H1 (cell line): ENCODE results near the gene KCNC1. TPM values are rescaled to one million over a fixed set of nuclear protein-coding genes. Genes with fewer than 3 reads are reported as not detected.

Source experiments
- RAD21 ChIP-seq, 2 experiments: IDR thresholded peaks in 1 of 2; conservative IDR thresholded peaks in 1 of 2; 2 replicates each; pipeline ENCODE4 v1.6.1; 2011; ENCODE audit warnings: low read depth in 2 of 2, low read length in 2 of 2, improper control_type of control experiment in 1 of 2, inconsistent platforms in 1 of 2, mild to moderate bottlenecking in 1 of 2, moderate library complexity in 1 of 2
- TCF12 ChIP-seq: IDR thresholded peaks from 2 replicates; pipeline ENCODE4 v1.6.1; 2011; ENCODE audit warnings: low read depth, mild to moderate bottlenecking, low read length
- polyA plus RNA-seq, 7 experiments: library from polyadenylated mRNA; depleted of rRNA in 3 of 7; stranded (reverse) in 5 of 7; unstranded in 2 of 7; fragments of >200 nt in 5 of 7; fragments of 200-250 nt in 2 of 7; gene quantifications; 1 replicate in 5 of 7; 2 replicates in 1 of 7; 4 replicates in 1 of 7; pipeline versions ENCODE4 v1.2.1 to v1.2.3, GENCODE V29; 2011 to 2013; ENCODE audit warnings: missing spikeins in 2 of 7, mixed read lengths in 2 of 7
- total RNA-seq: library from RNA; stranded (reverse); fragmentation: NEBNext Ultra II Directional; extraction: Animal tissue kit (Norgen Biotek cat#: 25700); gene quantifications from 2 replicates; pipeline ENCODE4 v1.2.1, GENCODE V29; 2021
- TF ChIP-seq, protein P1 (sequence below): fragments of 300-600 bp; sonication (generic); IDR thresholded peaks from 2 replicates; pipeline ENCODE4 v1.7.1; 2012; ENCODE audit warnings: low read length, moderate library complexity, mild to moderate bottlenecking, inconsistent platforms; ENCODE audit not compliant: insufficient replicate concordance

The KCNC1 gene
- total and polyA plus RNA-seq, 2 of the 8 experiments (the other 6 are each of a cell fraction or from before 2014, with no cell fraction given) = 0.11 to 0.26 TPM

- TF ChIP-seq, protein P1, sequence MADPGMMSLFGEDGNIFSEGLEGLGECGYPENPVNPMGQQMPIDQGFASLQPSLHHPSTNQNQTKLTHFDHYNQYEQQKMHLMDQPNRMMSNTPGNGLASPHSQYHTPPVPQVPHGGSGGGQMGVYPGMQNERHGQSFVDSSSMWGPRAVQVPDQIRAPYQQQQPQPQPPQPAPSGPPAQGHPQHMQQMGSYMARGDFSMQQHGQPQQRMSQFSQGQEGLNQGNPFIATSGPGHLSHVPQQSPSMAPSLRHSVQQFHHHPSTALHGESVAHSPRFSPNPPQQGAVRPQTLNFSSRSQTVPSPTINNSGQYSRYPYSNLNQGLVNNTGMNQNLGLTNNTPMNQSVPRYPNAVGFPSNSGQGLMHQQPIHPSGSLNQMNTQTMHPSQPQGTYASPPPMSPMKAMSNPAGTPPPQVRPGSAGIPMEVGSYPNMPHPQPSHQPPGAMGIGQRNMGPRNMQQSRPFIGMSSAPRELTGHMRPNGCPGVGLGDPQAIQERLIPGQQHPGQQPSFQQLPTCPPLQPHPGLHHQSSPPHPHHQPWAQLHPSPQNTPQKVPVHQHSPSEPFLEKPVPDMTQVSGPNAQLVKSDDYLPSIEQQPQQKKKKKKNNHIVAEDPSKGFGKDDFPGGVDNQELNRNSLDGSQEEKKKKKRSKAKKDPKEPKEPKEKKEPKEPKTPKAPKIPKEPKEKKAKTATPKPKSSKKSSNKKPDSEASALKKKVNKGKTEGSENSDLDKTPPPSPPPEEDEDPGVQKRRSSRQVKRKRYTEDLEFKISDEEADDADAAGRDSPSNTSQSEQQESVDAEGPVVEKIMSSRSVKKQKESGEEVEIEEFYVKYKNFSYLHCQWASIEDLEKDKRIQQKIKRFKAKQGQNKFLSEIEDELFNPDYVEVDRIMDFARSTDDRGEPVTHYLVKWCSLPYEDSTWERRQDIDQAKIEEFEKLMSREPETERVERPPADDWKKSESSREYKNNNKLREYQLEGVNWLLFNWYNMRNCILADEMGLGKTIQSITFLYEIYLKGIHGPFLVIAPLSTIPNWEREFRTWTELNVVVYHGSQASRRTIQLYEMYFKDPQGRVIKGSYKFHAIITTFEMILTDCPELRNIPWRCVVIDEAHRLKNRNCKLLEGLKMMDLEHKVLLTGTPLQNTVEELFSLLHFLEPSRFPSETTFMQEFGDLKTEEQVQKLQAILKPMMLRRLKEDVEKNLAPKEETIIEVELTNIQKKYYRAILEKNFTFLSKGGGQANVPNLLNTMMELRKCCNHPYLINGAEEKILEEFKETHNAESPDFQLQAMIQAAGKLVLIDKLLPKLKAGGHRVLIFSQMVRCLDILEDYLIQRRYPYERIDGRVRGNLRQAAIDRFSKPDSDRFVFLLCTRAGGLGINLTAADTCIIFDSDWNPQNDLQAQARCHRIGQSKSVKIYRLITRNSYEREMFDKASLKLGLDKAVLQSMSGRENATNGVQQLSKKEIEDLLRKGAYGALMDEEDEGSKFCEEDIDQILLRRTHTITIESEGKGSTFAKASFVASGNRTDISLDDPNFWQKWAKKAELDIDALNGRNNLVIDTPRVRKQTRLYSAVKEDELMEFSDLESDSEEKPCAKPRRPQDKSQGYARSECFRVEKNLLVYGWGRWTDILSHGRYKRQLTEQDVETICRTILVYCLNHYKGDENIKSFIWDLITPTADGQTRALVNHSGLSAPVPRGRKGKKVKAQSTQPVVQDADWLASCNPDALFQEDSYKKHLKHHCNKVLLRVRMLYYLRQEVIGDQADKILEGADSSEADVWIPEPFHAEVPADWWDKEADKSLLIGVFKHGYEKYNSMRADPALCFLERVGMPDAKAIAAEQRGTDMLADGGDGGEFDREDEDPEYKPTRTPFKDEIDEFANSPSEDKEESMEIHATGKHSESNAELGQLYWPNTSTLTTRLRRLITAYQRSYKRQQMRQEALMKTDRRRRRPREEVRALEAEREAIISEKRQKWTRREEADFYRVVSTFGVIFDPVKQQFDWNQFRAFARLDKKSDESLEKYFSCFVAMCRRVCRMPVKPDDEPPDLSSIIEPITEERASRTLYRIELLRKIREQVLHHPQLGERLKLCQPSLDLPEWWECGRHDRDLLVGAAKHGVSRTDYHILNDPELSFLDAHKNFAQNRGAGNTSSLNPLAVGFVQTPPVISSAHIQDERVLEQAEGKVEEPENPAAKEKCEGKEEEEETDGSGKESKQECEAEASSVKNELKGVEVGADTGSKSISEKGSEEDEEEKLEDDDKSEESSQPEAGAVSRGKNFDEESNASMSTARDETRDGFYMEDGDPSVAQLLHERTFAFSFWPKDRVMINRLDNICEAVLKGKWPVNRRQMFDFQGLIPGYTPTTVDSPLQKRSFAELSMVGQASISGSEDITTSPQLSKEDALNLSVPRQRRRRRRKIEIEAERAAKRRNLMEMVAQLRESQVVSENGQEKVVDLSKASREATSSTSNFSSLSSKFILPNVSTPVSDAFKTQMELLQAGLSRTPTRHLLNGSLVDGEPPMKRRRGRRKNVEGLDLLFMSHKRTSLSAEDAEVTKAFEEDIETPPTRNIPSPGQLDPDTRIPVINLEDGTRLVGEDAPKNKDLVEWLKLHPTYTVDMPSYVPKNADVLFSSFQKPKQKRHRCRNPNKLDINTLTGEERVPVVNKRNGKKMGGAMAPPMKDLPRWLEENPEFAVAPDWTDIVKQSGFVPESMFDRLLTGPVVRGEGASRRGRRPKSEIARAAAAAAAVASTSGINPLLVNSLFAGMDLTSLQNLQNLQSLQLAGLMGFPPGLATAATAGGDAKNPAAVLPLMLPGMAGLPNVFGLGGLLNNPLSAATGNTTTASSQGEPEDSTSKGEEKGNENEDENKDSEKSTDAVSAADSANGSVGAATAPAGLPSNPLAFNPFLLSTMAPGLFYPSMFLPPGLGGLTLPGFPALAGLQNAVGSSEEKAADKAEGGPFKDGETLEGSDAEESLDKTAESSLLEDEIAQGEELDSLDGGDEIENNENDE = no peak
- TF ChIP-seq RAD21 (IDR thresholded peaks at IDR 0.05 in 1 of 2, conservative IDR thresholded peaks at IDR 0.05 in 1 of 2; ENCODE audit: low read depth in 2 of 2, low read length in 2 of 2) = no peak
- no peak for TF ChIP-seq TCF12
Measured at GRCh38 chr11:17777086-17777737, 42.6 kb downstream of the KCNC1 start (continued).
